HL-60 (cell line): Measurements from ENCODE around the gene RASAL1.

ENCODE experiments used
- DNase-seq, 2 experiments: peaks; one replicate each; pipeline ENCODE4 v3.0.0-alpha.2; 2010 to 2020; ENCODE audit warnings: low read depth in 1 of 2, low spot score in 1 of 2
- H3K27ac ChIP-seq: fragments of 250-450 bp; sonication (Bioruptor Pico); replicated peaks from 2 replicates; pipeline ENCODE4 v1.5.1; 2020; ENCODE audit warnings: mild to moderate bottlenecking, moderate library complexity
- H3K27me3 ChIP-seq: fragments of 250-450 bp; sonication (Bioruptor Pico); 2 replicates; pipeline ENCODE4 v1.5.1; 2021; ENCODE audit warnings: mild to moderate bottlenecking, moderate library complexity; ENCODE audit not compliant: insufficient read depth, poor library complexity, severe bottlenecking
- H3K4me3 ChIP-seq: replicated peaks from 2 replicates; pipeline ENCODE4 v1.5.1; 2011; ENCODE audit warnings: mild to moderate bottlenecking, control low read depth, low read length; ENCODE audit not compliant: insufficient read depth
- GABPA ChIP-seq: IDR thresholded peaks from 2 replicates; pipeline ENCODE4 v1.6.1; 2012; ENCODE audit warnings: low read depth
- POLR2AphosphoS5 ChIP-seq: IDR thresholded peaks from 2 replicates; pipeline ENCODE4 v1.6.1; 2012; ENCODE audit warnings: low read depth
- SPI1 ChIP-seq: IDR thresholded peaks from 2 replicates; pipeline ENCODE4 v1.6.1; 2012; ENCODE audit warnings: low read depth, mild to moderate bottlenecking, borderline replicate concordance
- TF ChIP-seq, protein P1 (sequence below): IDR thresholded peaks from one replicate; pipeline ENCODE4 v1.5.1; 2011; ENCODE audit warnings: low read length, control low read depth, inconsistent platforms; ENCODE audit not compliant: insufficient read depth
- TF ChIP-seq, protein P2 (sequence below): IDR thresholded peaks from 2 replicates; pipeline ENCODE4 v1.6.1; 2012; ENCODE audit warnings: low read depth; ENCODE audit not compliant: insufficient replicate concordance

Gene RASAL1

GRCh38 chr12:113111247-113111646 is 24.3 kb downstream of the RASAL1 start:
- Histone ChIP-seq H3K27ac (no peak overlapping the region), H3K4me3 (no peak overlapping the region), H3K27me3 (no peaks in the 10 kb centered on the region)
- no peak for DNase-seq
- no peak for TF ChIP-seq POLR2AphosphoS5
- TF ChIP-seq, protein P1, sequence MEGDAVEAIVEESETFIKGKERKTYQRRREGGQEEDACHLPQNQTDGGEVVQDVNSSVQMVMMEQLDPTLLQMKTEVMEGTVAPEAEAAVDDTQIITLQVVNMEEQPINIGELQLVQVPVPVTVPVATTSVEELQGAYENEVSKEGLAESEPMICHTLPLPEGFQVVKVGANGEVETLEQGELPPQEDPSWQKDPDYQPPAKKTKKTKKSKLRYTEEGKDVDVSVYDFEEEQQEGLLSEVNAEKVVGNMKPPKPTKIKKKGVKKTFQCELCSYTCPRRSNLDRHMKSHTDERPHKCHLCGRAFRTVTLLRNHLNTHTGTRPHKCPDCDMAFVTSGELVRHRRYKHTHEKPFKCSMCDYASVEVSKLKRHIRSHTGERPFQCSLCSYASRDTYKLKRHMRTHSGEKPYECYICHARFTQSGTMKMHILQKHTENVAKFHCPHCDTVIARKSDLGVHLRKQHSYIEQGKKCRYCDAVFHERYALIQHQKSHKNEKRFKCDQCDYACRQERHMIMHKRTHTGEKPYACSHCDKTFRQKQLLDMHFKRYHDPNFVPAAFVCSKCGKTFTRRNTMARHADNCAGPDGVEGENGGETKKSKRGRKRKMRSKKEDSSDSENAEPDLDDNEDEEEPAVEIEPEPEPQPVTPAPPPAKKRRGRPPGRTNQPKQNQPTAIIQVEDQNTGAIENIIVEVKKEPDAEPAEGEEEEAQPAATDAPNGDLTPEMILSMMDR: no peak
- TF ChIP-seq SPI1: no peak
- no peak for TF ChIP-seq GABPA

DNA sequence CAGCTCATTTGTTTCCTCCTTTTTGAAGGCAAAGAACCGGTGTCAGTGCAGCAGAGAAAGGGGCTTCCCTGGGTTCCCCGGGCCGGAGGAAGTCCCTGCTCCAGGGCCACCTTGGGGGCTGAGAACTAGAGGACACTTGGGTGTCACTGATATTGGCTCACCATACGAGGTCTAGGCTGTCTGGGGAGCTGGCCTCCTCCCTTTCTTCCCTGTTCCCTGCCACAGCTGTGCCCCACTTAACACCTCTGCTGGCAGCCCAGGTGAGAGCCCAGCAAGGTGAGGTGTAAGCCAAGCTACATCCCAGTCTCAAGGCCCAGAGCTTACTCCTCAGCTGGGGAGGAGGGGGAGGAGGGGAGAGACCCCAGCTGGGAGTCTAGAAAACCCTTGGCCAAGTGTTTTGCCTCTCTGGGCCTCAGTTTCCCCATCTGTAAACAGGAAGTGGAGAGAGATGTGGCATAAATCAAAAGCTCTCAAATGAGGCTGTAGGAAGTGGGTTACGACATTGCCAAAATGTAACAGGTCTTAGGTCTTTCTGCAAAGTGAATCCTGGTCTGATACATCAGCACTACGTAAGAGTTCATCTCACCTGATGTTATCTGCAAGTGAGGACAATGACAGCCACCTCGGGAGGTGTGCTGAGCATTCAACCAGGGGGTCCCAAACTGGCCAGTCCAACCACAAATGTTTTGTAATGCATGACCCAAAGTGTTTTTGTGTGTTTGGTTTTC is 25.5 kb downstream of the RASAL1 start:
- TF ChIP-seq POLR2AphosphoS5 (no peak), GABPA (no peak), SPI1 (no peak)
- TF ChIP-seq, protein P2, sequence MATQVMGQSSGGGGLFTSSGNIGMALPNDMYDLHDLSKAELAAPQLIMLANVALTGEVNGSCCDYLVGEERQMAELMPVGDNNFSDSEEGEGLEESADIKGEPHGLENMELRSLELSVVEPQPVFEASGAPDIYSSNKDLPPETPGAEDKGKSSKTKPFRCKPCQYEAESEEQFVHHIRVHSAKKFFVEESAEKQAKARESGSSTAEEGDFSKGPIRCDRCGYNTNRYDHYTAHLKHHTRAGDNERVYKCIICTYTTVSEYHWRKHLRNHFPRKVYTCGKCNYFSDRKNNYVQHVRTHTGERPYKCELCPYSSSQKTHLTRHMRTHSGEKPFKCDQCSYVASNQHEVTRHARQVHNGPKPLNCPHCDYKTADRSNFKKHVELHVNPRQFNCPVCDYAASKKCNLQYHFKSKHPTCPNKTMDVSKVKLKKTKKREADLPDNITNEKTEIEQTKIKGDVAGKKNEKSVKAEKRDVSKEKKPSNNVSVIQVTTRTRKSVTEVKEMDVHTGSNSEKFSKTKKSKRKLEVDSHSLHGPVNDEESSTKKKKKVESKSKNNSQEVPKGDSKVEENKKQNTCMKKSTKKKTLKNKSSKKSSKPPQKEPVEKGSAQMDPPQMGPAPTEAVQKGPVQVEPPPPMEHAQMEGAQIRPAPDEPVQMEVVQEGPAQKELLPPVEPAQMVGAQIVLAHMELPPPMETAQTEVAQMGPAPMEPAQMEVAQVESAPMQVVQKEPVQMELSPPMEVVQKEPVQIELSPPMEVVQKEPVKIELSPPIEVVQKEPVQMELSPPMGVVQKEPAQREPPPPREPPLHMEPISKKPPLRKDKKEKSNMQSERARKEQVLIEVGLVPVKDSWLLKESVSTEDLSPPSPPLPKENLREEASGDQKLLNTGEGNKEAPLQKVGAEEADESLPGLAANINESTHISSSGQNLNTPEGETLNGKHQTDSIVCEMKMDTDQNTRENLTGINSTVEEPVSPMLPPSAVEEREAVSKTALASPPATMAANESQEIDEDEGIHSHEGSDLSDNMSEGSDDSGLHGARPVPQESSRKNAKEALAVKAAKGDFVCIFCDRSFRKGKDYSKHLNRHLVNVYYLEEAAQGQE: no peak
- TF ChIP-seq, protein P1: no peak
- Histone ChIP-seq H3K4me3 (no peak overlapping the region), H3K27ac (no peak overlapping the region)

GRCh38 chr12:113109360-113109759 is 26.2 kb downstream of the RASAL1 start:
- Histone ChIP-seq H3K27me3 (no peaks in the 10 kb centered on the region), H3K4me3 (no peak overlapping the region), H3K27ac (no peak overlapping the region)
- TF ChIP-seq POLR2AphosphoS5: no peak
- TF ChIP-seq SPI1: no peak
- TF ChIP-seq GABPA: no peak
- TF ChIP-seq, protein P1: no peak
- TF ChIP-seq, protein P2: no peak
- DNase-seq: no peak

More for the DNA sequence above, 25.5 kb downstream of the RASAL1 start:
- H3K27me3 ChIP-seq: no peaks in the 10 kb centered on the region
- DNase-seq: no peak
